Measurements from ENCODE around the gene LRP8. TPM values are rescaled to one million over a fixed set of nuclear protein-coding genes. Genes with fewer than 3 reads are reported as not detected.

Gene LRP8
- total and polyA plus RNA-seq, 2 donors (not counting 1 experiment from before 2014, with no cell fraction given) = 7.8 to 9.4 TPM

GRCh38 chr1:53196017-53196484 is 131.8 kb downstream of the LRP8 start:
- H3K27me3 ChIP-seq (replicated peaks in 1 of 4; ENCODE audit: control extremely low read depth in 1 of 4, control insufficient read depth in 3 of 4, insufficient read depth in 4 of 4, low read length in 3 of 4) = no peaks in the 10 kb centered on the region
- H2AFZ ChIP-seq (ENCODE audit: insufficient read depth, low read depth, low read length, poor library complexity, severe bottlenecking) = peak overlapping the region; percentile 89
- 63% methylated on average over 4 of the region's 9 CpGs for WGBS (ENCODE audit: insufficient coverage)
- peak overlapping the region; percentile 96 for H3K4me2 ChIP-seq (replicated peaks; ENCODE audit: low read depth, low read length, poor library complexity, severe bottlenecking)
- Mint-ChIP-seq H3K27ac (peak overlapping the region; percentile 95), H3K4me1 (peaks cover 28% of the 10 kb centered on the region), H3K4me3 (peak overlapping the region; percentile 97), H3K27me3 (no peaks in the 10 kb centered on the region), H3K9me3 (ENCODE audit: insufficient read depth) (no peaks in the 10 kb centered on the region)
- H3K79me2 ChIP-seq (ENCODE audit: control insufficient read depth, insufficient read depth, low read length) = peaks cover 27% of the 10 kb centered on the region
- ChIA-PET POLR2A (interaction anchor here (0.9 to 1.0 kb wide), 2 partner anchors 23 to 131 kb away, joined by 3 to 5 read pairs; partner anchors contain the start of gene LRP8), CTCF (interaction anchor here (1.8 to 3.1 kb wide), 3 partner anchors 10 to 15 kb away, joined by 9 to 27 read pairs (median 10); no protein-coding TSS in a partner anchor)
- H3K9ac ChIP-seq (ENCODE audit: low read length) = peak overlapping the region; percentile 99
- intact Hi-C loops (cut with micrococcal nuclease) = loop anchor here (1.0 to 2.0 kb wide), 5 partner anchors 24 to 1141 kb away; partner anchors contain the start of genes CC2D1B, CZIB, MAGOH and TXNDC12
- TF ChIP-seq EZH2 (IDR thresholded peaks at IDR 0.05; ENCODE audit: borderline replicate concordance, insufficient read depth, low read depth, low read length, poor library complexity, severe bottlenecking) = no peak
- no peak for TF ChIP-seq CTCF (IDR thresholded peaks at IDR 0.05)
- H3K9me3 ChIP-seq (ENCODE audit: control extremely low read depth in 1 of 3, control insufficient read depth in 2 of 3, insufficient read depth in 1 of 3, low read length in 2 of 3) = no peaks in the 10 kb centered on the region
- H3K27ac ChIP-seq (ENCODE audit: low read length in 2 of 2) = peak overlapping the region; percentile 81 to 96
- ATAC-seq (ENCODE audit: low read depth) = no peak
- H3K4me1 ChIP-seq (ENCODE audit: control insufficient read depth in 2 of 2, insufficient read depth in 2 of 2, low read length in 2 of 2) = peaks cover 16 to 20% of the 10 kb centered on the region in 2 donors
- no peaks in the 10 kb centered on the region for H4K20me1 ChIP-seq (ENCODE audit: control insufficient read depth, insufficient read depth, low read length, poor library complexity, severe bottlenecking)
- DNase-seq = no peak
- peak overlapping the region in 4 of 5 experiments; percentile 72 to 91 (median 82) for H3K4me3 ChIP-seq (ENCODE audit: control extremely low read depth in 1 of 5, extremely low read depth in 1 of 5, insufficient read depth in 1 of 5, low read depth in 2 of 5, low read length in 4 of 5)
- H3K36me3 ChIP-seq (replicated peaks in 1 of 2; ENCODE audit: control extremely low read depth in 1 of 2, control insufficient read depth in 1 of 2, extremely low read depth in 1 of 2, insufficient read depth in 2 of 2, low read length in 1 of 2) = peaks cover 0 to 10% of the 10 kb centered on the region in 2 experiments

Measured in B cell (primary cell).